ENCODE data around the gene SAMD9L.
"Not testable (repeated sequence)": the region's sequence is repeated elsewhere in the genome, so short reads cannot be mapped to it uniquely, and the experiment has no call there.

The SAMD9L gene

DNA sequence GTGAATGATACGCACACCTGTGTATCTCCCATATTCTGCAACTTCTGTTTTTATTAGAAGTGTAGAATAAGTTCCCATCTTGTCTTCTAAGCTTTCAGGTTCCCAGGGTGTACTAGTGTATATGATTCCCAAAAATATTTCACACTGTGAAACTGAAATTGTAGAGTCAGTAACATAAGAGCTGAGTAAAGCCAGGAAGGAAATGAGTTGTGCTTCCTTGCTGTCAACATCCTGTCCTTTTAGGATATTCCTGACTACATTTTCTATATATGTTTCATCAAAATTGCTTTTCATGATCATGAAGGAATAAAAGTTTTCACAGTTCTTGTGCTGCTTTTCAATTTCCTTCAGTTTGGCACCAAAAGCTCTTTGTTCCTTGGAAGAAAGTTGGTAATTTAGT lies 15.2 kb downstream of the SAMD9L start:
- ATAC-seq (replicated peaks) (no peak), DNase-seq (no peak)
- Mint-ChIP-seq H3K9me3 (peaks cover 18 to 27% of the 10 kb centered on the region in 2 donors), H3K4me1 (ENCODE audit: low read depth in 2 of 2) (no peaks in the 10 kb centered on the region), H3K27ac (no peak overlapping the region), H3K36me3 (ENCODE audit: insufficient read depth) (peaks cover 17% of the 10 kb centered on the region), H3K4me3 (no peak overlapping the region), H3K27me3 (no peaks in the 10 kb centered on the region)

DNA sequence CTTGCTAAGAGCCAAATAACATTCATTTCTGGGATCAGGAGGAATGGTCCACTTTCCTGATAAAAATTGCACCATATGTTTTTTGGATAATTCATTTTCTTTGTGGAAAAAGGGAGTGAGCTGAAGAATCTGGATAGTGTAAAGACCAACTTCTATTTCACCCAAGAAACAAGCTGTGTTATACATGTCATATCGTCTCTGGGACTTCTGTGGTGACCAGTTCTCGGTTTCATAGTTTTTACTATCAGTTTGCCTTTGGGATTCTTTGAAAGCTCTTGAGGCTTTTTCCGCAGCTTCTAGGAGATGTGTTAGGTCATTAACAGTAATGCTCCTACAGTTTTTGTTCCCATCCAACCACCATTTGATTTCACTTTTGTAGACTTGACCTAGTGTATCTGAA lies 16.0 kb downstream of the SAMD9L start:
- Mint-ChIP-seq H3K36me3 (ENCODE audit: insufficient read depth) (peaks cover 11% of the 10 kb centered on the region), H3K4me1 (ENCODE audit: low read depth in 2 of 2) (no peaks in the 10 kb centered on the region), H3K4me3 (no peak overlapping the region), H3K9me3 (peaks cover 18 to 26% of the 10 kb centered on the region in 2 donors), H3K27ac (no peak overlapping the region), H3K27me3 (no peaks in the 10 kb centered on the region)
- ATAC-seq (replicated peaks) (no peak), DNase-seq (no peak)

DNA sequence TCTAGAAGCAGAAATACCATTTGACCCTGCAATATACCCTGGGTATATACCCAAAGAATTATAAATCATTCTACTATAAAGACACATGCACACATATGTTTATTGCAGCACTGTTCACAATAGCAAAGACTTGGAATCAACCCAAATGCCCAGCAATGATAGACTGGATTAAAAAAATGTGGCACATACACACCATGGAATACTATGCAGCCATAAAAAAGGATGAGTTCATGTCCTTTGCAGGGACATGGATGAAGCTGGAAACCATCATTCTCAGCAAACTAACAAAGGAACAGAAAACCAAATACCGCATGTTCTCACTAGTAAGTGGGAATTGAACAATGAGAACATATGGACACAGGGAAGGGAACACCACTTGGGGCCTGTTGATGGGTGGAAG lies 21.2 kb downstream of the SAMD9L start:
- H3K9me3 Mint-ChIP-seq: peaks cover 11 to 19% of the 10 kb centered on the region in 2 donors
- not testable (repeated sequence) for H3K36me3 Mint-ChIP-seq (ENCODE audit: insufficient read depth); H3K4me3 Mint-ChIP-seq; H3K27me3 Mint-ChIP-seq; H3K27ac Mint-ChIP-seq; ATAC-seq (replicated peaks); DNase-seq; H3K4me1 Mint-ChIP-seq (ENCODE audit: low read depth in 2 of 2)

DNA sequence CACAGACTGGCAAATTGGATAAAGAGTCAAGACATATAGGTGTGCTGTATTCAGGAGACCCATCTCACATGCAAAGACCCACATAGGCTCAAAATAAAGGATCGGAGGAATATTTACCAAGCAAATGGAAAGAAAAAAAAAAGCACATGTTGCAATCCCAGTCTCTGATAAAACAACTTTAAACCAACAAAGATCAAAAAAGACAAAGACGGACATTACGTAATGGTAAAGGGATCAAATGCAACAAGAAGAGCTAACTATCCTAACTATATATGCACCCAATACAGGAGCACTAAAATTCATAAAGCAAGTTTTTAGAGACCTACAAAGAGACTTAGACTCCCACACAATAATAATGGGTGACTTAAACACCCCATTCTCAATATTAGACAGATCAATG lies 24.7 kb downstream of the SAMD9L start:
- H3K27ac Mint-ChIP-seq; H3K4me3 Mint-ChIP-seq; H3K36me3 Mint-ChIP-seq (ENCODE audit: insufficient read depth); H3K9me3 Mint-ChIP-seq; H3K4me1 Mint-ChIP-seq (ENCODE audit: low read depth in 2 of 2); DNase-seq; ATAC-seq (replicated peaks); H3K27me3 Mint-ChIP-seq: not testable (repeated sequence)

DNA sequence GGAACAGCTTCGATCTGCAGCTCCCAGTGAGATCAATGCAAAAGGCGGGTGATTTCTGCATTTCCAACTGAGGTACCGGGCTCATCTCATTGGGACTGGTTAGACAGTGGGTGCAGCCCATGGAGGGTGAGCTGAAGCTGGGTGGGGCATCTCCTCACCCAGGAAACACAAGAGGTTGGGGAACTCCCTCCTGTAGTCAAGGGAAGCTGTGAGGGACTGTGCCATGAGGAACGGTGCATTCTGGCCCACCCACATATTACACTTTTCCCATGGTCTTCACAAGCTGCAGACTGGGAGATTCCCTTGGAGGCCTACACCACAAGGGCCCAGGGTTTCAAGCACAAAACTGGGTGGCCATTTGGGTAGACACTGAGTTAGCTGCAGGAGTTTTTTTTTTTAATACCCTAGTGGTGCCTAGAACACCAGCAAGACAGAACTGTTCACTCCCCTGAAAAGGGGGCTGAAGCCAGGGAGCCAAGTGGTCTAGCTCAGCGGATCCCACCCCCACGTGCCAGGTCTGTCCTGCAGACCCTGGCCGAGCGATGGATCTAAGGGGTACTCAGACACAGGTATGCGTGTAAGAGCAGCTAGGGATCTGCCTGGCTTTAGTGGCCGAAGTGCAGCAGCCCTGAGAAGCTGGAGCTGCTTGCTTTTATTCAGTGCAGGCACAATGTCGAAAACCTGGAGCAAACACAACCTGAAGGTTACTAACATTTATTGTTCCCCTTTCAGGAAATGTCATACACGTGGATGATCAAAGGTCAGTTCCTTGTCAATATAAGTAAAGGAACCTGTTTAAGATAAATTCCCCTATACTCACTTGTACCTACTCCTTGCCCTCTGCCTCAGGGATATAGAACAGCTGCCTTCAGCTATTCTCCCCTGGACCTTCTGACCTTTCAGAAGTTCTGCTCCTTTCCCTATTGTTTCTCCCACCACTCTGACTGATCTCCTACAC lies 27.3 kb downstream of the SAMD9L start:
- peaks cover 13 to 20% of the 10 kb centered on the region in 2 donors for H3K4me1 Mint-ChIP-seq (ENCODE audit: low read depth in 2 of 2)
- ATAC-seq (replicated peaks) (no peak), DNase-seq (no peak)

DNA sequence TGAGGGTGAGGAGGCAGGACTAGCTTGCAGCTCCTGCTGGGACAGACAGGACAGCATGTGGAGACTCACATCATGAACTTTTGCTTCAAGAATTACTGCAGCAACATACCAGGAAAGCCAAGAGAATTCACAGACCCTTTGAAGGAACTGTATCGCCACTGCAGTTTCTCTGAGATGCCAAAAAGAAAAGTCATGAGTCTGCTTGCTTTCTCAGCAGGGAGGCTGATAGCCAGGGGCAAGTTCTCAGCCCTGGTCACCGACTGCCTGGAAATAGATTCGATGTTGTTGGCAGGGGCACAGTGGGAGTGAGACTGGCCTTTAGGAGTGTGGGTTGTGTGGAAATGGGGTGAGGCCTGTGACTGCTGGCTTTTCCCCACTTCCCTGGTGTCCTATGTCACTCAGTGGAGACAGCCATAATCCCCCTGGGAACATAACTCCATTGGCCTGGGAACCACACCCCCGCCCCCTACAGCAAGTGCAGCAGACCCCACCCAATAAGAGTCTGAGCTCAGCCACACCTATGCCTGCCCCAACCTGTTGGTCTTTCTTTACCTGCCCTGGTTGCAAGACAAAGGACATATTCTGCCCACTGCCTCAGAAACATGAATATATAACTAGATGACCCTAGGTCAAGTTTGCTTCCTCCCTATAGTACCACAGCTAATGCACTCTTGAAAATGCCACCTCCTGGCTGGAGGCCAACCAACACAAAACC lies 28.8 kb downstream of the SAMD9L start:
- peaks cover 24 to 35% of the 10 kb centered on the region in 2 donors for H3K4me1 Mint-ChIP-seq (ENCODE audit: low read depth in 2 of 2)
- no peak for ATAC-seq (replicated peaks)
- peaks cover 14% of the 10 kb centered on the region for H3K36me3 Mint-ChIP-seq (ENCODE audit: insufficient read depth)
- H3K27ac Mint-ChIP-seq: peak overlapping the region in 1 of 2 donors; percentile 10
- no peak overlapping the region for H3K4me3 Mint-ChIP-seq
- peaks cover 0 to 2% of the 10 kb centered on the region in 2 donors for H3K9me3 Mint-ChIP-seq
- DNase-seq: no peak
- H3K27me3 Mint-ChIP-seq: no peaks in the 10 kb centered on the region

More for the DNA sequence above, 27.3 kb downstream of the SAMD9L start:
- Mint-ChIP-seq H3K27me3 (no peaks in the 10 kb centered on the region), H3K36me3 (ENCODE audit: insufficient read depth) (peaks cover 5% of the 10 kb centered on the region), H3K27ac (no peak overlapping the region), H3K9me3 (peaks cover 0 to 2% of the 10 kb centered on the region in 2 donors), H3K4me3 (no peak overlapping the region)

DNA sequence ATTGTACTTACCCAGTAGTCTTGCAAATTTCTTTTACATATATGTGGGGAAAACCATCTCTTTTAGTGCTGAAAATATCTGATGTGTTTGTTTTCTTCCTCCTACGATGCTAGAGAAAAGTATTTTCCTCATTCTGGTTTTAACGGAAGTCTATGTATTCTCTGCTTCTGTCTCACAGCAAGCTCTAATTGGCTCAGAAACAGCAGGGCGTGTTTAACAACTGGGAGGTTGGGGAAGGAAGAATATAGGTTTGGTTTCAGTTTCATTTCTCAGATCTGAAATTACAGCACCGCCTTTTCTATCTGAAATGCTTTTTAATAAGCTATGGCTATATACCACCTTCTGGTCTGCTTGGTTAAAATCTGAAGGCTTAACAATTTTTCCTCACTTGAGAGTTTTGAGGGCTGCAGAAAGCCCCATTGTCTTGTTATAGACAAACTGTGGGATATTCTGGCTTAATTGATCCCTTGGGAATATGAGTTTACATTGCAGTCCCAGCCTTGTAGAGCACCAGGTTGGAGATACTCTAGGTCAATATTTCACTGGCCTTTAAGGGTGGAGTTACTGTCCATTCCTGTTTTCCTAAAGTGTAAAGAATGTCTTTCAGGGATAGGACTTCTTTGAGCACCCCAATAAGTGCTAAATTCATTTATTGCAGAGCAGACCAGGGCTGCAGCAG lies 30.2 kb downstream of the SAMD9L start, which contains the start of gene SAMD9:
SAMD9 (minus strand) TSS at position 128 of the 679 bp plus-strand sequence. CDS start 11,882 bp downstream, outside the sequence.
- Mint-ChIP-seq H3K4me1 (ENCODE audit: low read depth in 2 of 2) (peaks cover 30 to 44% of the 10 kb centered on the region in 2 donors), H3K27ac (peak within 1 kb of the TSS; percentile 72 to 97), H3K9me3 (peaks cover 0 to 2% of the 10 kb centered on the region in 2 donors), H3K4me3 (peak within 1 kb of the TSS; percentile 77 to 82), H3K36me3 (ENCODE audit: insufficient read depth) (peaks cover 14% of the 10 kb centered on the region), H3K27me3 (no peaks in the 10 kb centered on the region)
- DNase-seq (peak; percentile 51 to 58 (median 52)), ATAC-seq (replicated peaks) (peak; percentile 99)

DNA sequence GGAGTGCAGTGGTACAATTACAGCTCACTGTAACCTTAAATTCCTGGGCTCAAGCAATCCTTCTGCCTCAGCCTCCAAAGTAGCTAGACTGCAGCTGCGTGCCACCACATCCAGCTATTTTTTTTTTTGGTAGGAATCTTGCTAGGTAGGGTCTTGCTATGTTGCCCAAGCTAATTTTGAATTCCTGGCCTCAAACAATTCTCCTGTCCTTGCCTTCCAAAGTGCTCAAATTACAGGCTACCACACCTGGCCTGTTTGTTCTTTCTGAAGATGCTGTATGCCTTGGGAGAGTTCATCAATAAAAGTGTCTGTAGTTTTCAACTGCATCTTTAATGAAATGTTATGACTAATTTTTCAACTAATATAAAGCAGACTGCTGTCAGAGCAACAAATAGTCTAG lies 30.9 kb downstream of the SAMD9L start:
- peaks cover 33 to 49% of the 10 kb centered on the region in 2 donors for H3K4me1 Mint-ChIP-seq (ENCODE audit: low read depth in 2 of 2)
- H3K27me3 Mint-ChIP-seq: no peaks in the 10 kb centered on the region
- peaks cover 0 to 2% of the 10 kb centered on the region in 2 donors for H3K9me3 Mint-ChIP-seq
- H3K4me3 Mint-ChIP-seq: peak overlapping the region; percentile 77 to 82
- H3K27ac Mint-ChIP-seq: peak overlapping the region; percentile 72 to 97
- H3K36me3 Mint-ChIP-seq (ENCODE audit: insufficient read depth): peaks cover 13% of the 10 kb centered on the region
- ATAC-seq (replicated peaks) (peak; percentile 27), DNase-seq (no peak)

DNA sequence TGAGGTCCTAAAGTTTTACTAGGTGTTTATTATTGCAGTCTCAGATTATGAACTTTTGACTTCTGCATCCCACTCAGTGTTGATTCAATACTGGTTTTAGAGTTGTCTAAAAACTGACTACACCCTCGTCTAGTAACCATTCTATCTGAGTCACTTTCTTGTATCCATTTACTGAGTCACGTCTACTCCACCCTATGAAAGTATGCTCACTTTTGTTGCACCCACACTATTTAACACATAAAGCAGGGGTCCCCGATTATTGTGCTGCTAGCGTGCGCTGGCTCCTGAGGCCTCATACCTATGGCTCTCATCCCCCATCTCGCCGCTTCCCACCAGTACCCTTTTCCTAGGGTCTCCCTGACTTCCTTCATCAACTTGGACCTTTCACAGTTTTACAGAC lies 32.4 kb downstream of the SAMD9L start:
- H3K4me1 Mint-ChIP-seq (ENCODE audit: low read depth in 2 of 2): peaks cover 44 to 62% of the 10 kb centered on the region in 2 donors
- peak overlapping the region; percentile 72 to 97 for H3K27ac Mint-ChIP-seq
- H3K9me3 Mint-ChIP-seq: peaks cover 2 to 7% of the 10 kb centered on the region in 2 donors
- DNase-seq: no peak
- H3K4me3 Mint-ChIP-seq: peak overlapping the region; percentile 77 to 82
- H3K36me3 Mint-ChIP-seq (ENCODE audit: insufficient read depth): peaks cover 23% of the 10 kb centered on the region
- no peak for ATAC-seq (replicated peaks)
- H3K27me3 Mint-ChIP-seq: no peaks in the 10 kb centered on the region

DNA sequence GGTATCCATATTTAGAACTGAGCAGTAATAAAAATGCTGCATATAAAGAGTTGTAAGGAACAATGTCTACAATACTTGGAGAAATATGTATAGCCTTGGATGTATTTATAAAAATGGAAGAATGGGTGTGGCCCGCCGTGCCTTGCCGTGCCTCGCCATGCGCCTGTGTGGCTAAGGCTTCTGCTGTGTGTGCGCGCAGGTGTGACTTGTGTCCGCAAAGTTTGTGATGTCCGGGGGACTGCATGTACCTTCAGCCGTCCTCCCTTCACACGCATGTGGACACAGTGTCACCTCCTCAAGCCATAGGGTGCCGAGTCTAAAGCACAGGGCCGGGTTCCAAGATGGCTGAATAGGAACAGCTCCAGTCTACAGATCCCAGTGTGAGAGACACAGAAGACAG lies 40.2 kb downstream of the SAMD9L start:
- Mint-ChIP-seq H3K9me3 (peaks cover 5 to 15% of the 10 kb centered on the region in 2 donors), H3K27me3 (no peaks in the 10 kb centered on the region), H3K36me3 (ENCODE audit: insufficient read depth) (peaks cover 72% of the 10 kb centered on the region), H3K4me1 (ENCODE audit: low read depth in 2 of 2) (peaks cover 14 to 24% of the 10 kb centered on the region in 2 donors), H3K27ac (no peak overlapping the region), H3K4me3 (no peak overlapping the region)
- no peak for ATAC-seq (replicated peaks)
- no peak for DNase-seq

DNA sequence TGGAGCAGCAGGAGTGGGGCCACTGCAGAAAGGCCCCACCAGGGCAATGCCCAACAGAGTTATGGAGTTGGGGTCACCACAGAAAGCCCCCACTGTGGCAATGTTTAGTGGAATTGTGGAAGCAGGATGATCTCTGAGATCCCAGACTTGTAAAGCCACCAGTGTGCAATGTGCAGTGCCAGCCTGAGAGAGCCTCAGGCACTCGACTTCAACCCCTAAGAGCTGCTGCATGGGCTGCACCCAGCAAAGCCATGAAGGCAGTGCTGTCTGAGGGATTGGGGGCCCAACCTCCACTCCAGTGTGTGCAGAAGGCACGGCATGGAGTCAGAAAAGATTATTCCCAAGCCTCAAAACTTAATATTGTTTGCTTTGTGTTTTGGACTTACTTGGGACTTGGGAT lies 50.8 kb downstream of the SAMD9L start:
- Mint-ChIP-seq H3K4me1 (ENCODE audit: low read depth in 2 of 2) (no peaks in the 10 kb centered on the region), H3K9me3 (peaks cover 8 to 16% of the 10 kb centered on the region in 2 donors), H3K36me3 (ENCODE audit: insufficient read depth) (peaks cover 2% of the 10 kb centered on the region), H3K4me3 (no peak overlapping the region), H3K27me3 (no peaks in the 10 kb centered on the region), H3K27ac (no peak overlapping the region)
- no peak for DNase-seq
- no peak for ATAC-seq (replicated peaks)

DNA sequence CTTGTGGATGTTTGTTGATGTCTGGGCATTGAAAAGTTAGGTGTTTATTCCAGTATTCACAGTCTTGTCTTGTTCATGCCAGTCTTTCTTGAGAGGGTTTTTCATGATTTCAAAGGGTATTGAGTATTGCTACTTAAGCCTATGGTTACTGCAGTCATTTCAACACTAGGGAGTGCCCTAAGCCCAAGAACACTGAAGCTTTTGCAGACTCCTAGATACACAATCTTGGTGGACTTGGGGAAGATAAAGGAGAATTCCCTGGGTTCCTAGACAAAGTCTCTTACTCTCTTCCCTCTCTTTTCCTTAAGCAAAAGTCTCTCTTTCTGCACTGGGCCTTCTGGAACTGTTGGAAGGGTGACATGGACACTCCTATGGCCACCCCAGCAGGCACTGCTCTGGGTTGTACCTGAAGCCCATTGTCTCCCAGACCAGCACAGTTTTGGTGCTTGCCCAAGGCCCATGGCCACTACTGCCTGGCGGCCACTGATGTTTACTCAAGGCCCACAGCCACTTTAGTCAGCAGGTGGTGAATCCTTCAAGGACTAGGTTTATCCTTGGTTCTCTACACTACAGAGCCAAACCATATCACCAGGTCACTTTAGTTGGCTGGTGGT lies 55.3 kb downstream of the SAMD9L start:
- Mint-ChIP-seq H3K9me3 (peaks cover 0 to 4% of the 10 kb centered on the region in 2 donors), H3K4me3 (no peak overlapping the region), H3K27ac (no peak overlapping the region), H3K27me3 (peaks cover 9 to 23% of the 10 kb centered on the region in 2 donors), H3K4me1 (ENCODE audit: low read depth in 2 of 2) (no peaks in the 10 kb centered on the region), H3K36me3 (ENCODE audit: insufficient read depth) (no peaks in the 10 kb centered on the region)
- no peak for DNase-seq
- ATAC-seq (replicated peaks): no peak
